NCI-H2107 treated with DMSO at 0.1 percent for 48 hours (cell line): Measurements from ENCODE around the gene P2RX4.
"Not testable (repeated sequence)": the region's sequence is repeated elsewhere in the genome, so short reads cannot be mapped to it uniquely, and the experiment has no call there.

ENCODE experiments used
- DNase-seq: peaks from one replicate; lab custom pipeline; 2025; ENCODE audit not compliant: unreplicated experiment; lab: John Stamatoyannopoulos, UW

Gene P2RX4

DNA sequence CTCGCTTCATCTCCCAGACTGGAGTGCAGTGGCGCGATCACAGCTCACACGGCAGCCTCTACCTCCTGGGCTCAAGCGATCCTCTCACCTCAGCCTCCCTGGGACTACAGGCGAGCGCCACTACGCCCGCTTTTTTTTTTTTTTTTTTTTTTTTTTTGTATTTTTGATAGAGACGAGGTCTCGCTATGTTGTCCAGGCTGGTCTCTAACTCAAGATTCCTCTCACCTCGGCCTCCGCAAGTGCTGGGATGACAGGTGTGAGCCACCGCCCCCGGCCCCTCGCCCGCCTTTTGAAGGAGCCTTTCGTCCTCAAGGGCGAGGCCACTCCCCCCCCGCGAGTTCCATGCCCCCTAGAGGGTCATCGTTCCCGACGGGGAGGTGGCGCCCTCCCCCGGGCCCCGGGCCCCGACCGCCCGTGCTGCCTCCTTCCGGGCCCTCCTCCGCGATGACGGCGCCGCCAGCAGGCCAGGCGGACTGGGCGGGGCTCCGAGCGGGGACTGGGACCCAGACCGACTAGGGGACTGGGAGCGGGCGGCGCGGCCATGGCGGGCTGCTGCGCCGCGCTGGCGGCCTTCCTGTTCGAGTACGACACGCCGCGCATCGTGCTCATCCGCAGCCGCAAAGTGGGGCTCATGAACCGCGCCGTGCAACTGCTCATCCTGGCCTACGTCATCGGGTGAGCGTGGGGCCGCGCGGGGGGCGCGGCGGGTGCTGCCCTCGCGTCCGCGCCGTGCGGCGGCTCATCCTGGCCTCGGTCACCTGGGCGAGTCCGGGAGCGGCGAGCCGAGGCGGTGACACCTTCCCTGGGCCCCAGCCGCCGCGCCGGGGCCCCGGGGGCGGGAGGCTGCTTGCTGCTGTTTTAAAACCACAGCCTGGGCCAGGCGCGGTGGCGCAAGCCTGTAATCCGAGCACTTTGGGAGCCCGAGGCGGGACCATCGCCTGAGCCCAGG is at the start of gene P2RX4:
P2RX4 (plus strand) TSS at position 506 of the 949 bp plus-strand sequence; CDS start at position 542, 36 bp downstream.
- peak; percentile 74 for DNase-seq

DNA sequence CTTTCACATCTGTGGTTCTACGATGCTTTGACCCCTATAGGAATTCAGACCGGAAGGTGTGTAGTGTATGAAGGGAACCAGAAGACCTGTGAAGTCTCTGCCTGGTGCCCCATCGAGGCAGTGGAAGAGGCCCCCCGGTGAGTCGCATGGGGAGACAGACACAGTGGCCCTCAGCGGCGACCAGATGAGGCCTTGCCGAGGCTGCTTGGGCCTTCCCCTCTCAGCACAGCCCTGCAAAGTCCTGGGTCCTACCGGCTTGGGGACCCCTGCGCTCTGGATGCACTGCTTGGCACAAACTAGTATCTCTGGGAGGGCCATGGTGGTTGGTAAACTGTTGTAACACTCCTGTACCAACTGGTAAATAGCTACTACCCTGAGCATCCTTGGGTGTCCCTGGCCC is 47.5 kb upstream of the P2RX4 start:
- no peak for DNase-seq

- no peak for DNase-seq
Observed at GRCh38 chr12:121162985-121163384, 46.9 kb upstream of the P2RX4 start.

DNA sequence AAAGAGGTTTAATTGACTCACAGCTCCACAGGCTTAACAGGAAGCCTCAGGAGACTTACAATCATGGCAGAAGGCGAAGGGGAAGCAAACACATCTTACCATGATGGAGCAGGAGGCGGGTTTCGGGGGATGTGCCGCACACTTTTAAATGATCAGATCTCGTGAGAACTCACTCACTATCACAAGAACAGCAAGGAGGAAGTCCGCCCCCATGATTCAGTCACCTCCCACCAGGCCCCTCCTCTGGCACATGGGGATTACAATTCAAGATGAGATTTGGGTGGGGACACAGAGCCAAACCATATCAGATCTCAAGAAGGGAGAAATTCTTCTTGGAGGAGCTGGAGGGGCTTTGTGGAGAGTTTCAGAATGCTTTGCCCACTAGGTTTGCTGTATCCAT is 45.1 kb upstream of the P2RX4 start:
- DNase-seq, result not testable (repeated sequence)

DNA sequence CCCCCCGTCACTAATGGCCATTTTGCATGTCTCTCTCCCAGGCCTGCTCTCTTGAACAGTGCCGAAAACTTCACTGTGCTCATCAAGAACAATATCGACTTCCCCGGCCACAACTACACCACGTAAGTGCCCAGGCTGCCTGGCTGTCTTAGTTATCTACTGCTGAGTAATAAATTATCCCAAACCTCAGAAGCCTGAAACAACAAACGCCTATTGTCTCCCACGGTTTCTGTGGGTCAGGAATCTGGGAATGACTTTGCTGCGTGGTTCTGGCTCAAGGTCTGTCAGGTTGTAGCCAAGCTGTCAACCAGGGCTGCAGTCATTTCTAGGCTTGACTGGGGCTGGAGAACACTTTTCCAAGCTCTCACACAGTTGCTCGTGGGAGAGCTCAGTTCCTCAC is 44.6 kb upstream of the P2RX4 start:
- no peak for DNase-seq

DNA sequence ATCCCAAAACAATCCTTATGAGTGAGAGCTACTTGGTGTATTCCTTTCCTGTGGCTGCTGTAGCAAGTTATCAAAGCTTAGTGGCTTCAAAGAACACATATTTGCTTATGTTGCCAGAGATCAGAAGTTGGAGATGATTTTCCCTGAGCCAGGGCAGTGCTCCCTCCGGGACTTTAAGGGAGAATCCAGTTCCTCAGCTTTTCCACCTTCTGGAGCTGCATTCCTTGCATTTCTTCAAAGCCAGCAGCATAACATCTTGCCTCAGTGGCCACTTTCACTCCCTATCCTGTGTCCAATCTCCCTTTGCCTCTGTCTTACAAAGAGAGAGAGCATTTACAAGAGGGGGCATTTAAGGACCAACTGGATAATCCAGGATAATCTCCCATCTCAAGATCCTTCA is 43.6 kb upstream of the P2RX4 start:
- no peak for DNase-seq

GRCh38 chr12:121167232-121167820 is 42.6 kb upstream of the P2RX4 start:
- DNase-seq, result no peak

- no peak for DNase-seq
Observed at GRCh38 chr12:121167951-121168350, 42.0 kb upstream of the P2RX4 start.

DNA sequence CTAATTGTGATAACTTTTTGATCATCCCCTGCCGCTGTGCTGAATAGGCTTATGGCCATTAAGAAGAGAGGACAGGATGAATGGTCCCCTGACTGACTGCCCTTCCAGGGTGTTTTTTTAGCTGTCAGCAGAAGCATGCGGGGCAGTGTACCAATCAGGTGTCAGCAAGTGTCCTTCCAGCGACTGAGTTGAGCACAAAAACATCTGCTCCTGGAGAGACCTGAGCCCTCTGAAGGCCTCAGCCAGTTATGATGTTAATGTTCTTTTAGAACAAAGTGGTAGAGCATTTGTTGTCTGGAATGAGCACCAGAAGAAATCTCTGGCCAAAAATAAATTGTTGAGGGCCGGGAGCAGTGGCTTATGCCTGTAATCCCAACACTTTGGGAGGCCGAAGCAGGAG is 39.8 kb upstream of the P2RX4 start:
- no peak for DNase-seq

- no peak for DNase-seq
Observed at GRCh38 chr12:121170611-121171260, 39.2 kb upstream of the P2RX4 start.

- no peak for DNase-seq
Observed at GRCh38 chr12:121172145-121172544, 37.8 kb upstream of the P2RX4 start.

GRCh38 chr12:121175383-121176119 is 34.4 kb upstream of the P2RX4 start:
- DNase-seq, result no peak

DNA sequence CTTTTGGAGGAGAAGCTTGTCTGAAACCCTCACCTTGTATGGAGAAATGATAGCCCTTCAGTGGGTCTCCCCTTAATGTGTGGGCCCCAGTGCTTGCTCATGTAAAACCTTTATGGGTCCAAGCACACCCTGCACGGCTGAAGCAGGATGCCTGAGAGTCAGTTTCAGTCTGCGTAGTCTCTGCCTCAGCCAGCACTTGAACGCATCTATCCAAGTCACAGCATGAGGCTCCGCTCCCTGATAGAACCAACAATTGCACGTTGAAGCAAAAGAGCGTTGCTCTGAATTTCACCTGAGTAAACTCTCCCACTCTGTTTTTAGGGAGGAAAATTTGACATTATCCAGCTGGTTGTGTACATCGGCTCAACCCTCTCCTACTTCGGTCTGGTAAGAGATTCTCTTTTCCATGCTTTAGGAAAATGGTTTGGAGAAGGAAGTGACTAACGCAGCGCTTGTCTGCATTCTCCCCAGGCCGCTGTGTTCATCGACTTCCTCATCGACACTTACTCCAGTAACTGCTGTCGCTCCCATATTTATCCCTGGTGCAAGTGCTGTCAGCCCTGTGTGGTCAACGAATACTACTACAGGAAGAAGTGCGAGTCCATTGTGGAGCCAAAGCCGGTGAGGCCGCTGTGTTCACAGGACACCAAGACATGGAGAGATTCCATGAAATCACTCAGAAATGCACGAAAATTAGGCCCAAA is 33.0 kb upstream of the P2RX4 start:
- DNase-seq, result no peak

DNA sequence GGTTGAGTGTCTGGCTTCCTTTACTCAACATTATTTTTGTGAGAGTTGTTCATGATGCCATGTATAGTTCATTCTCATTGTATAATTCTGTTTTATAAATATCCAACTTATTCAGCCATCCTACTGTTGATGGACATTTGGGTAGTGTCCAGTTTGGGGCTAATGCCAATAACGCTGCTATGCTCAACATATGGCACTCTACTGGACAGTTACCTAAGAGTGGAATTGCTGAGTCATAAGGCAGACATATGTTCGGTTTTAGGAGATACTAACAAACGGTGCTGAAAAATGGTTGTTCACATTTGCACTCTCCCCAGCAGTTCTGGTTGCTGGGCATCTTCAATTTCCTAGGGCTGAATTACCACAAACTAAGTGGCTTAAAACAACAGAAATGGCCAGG is 28.7 kb upstream of the P2RX4 start:
- DNase-seq, result no peak

DNA sequence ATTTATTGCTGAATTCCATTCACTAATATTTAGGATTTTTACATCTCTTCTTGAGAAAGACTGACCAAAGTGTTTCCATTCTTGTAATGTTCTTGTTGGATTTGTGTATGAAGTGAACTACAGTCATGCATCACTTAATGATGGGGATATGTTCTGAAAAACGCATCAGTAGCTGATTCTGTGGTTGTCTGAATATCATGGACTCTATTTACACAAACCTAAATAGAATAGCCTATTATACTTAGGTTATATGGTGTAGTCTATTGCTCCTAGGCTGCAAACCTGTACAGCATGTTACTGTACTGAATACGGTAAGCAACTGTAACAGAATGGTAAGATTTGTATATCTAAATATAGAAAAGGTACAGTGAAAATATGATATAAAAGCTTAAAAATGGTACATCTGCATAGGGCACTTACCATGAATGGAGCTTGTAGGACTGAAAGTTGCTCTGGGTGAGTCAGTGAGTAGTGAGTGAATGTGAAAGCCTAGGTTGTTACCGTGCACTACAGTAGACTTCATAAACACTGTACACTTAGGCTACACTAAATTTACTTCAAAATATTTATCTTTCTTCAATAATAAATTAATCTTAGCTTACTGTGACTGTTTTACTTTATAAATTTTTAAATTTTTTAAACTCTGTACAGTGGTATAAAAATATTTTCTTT is 27.6 kb upstream of the P2RX4 start:
- no peak for DNase-seq

DNA sequence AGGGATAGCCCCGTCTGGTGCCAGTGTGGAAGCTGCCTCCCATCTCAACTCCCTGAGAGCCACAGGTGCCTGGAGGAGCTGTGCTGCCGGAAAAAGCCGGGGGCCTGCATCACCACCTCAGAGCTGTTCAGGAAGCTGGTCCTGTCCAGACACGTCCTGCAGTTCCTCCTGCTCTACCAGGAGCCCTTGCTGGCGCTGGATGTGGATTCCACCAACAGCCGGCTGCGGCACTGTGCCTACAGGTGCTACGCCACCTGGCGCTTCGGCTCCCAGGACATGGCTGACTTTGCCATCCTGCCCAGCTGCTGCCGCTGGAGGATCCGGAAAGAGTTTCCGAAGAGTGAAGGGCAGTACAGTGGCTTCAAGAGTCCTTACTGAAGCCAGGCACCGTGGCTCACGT is 25.5 kb upstream of the P2RX4 start:
- DNase-seq, result peak; percentile 68

DNA sequence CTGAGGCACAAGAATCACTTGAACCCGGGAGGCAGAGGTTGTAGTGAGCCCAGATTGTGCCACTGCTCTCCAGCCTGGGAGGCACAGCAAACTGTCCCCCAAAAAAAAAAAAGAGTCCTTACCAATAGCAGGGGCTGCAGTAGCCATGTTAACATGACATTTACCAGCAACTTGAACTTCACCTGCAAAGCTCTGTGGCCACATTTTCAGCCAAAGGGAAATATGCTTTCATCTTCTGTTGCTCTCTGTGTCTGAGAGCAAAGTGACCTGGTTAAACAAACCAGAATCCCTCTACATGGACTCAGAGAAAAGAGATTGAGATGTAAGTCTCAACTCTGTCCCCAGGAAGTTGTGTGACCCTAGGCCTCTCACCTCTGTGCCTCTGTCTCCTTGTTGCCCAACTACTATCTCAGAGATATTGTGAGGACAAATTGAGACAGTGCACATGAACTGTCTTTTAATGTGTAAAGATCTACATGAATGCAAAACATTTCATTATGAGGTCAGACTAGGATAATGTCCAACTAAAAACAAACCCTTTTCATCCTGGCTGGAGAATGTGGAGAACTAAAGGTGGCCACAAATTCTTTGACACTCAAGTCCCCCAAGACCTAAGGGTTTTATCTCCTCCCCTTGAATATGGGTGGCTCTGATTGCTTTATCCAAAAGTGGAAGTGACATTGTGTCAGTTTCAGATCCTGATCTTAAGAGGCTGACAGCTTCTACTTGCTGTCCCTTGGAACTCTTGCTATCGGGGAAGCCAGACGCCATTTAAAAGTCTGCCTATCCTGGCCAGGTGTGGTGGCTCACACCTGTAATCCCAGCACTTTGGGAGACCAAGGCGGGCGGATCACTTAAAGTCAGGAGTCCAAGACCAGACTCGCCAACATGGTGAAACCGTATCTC is 24.7 kb upstream of the P2RX4 start:
- no peak for DNase-seq

DNA sequence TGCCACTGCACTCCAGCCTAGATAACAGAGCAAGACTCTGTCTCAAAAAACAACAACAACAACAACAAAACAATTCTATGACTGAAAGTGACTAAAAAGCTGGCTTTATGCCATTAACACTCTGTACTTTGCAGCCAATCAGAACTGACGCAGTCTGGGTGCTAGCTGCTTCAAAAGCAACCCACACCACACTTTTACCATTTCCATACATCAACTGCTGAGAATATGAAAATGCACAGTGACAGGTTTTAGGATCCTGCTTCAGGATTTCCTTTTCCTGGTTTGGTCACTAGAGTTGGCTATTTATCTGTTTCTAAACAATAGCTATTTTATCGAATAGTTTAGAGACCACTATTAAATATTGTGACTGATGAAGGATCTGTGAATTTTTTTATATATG is 23.1 kb upstream of the P2RX4 start:
- DNase-seq, result no peak

DNA sequence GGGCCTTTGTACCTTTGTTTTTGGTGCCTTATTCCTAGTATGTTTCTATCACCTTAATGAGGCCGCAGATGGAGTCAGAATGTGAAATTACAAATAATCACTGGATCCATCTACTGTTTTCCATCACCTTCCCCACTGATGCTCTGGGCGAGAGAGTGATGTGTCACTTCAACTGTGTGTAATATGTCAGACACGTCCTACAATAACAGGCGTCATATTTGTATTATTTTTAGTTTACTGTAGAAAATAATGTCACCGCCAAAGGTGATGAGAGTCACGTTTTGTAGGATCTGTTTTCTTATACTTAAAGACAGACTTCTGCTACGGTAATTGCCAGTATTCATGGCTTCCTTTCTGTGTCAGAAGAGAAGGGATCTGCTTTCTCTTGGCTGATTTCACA is 22.4 kb upstream of the P2RX4 start:
- DNase-seq, result no peak
